ENCODE measurements around the gene XIST. TPM values are rescaled to one million over a fixed set of nuclear protein-coding genes. Genes with fewer than 3 reads are reported as not detected.

The XIST gene
- total RNA-seq, 1 experiment from 2014 or later = 1.0 TPM

GRCh38 chrX:73849073-73849472, 3.4 kb downstream of the XIST start (continued):
- no peak for TF ChIP-seq ATF3 (IDR thresholded peaks at IDR 0.05)
- no peak for TF ChIP-seq SP1 (IDR thresholded peaks at IDR 0.05; ENCODE audit: low read depth)
- no peak for TF ChIP-seq YY1 (IDR thresholded peaks at IDR 0.05; ENCODE audit: extremely low read depth, insufficient replicate concordance, low read depth, low read length)

GRCh38 chrX:73847991-73848390, 4.5 kb downstream of the XIST start:
- no peak overlapping the region for H3K27ac ChIP-seq (ENCODE audit: low read depth, low read length)
- TF ChIP-seq EZH2phosphoT487 (IDR thresholded peaks at IDR 0.05; ENCODE audit: borderline replicate concordance) (no peak), CBX3 (IDR thresholded peaks at IDR 0.05; ENCODE audit: low read depth) (no peak), TCF7L2 (IDR thresholded peaks at IDR 0.05; ENCODE audit: borderline replicate concordance, extremely low read depth, insufficient read depth, insufficient read length) (no peak), CEBPB (IDR thresholded peaks at IDR 0.05; ENCODE audit: low read depth) (no peak), SRF (IDR thresholded peaks at IDR 0.05; ENCODE audit: low read depth) (no peak), EZH2 (IDR thresholded peaks at IDR 0.05) (no peak), EGR1 (IDR thresholded peaks at IDR 0.05; ENCODE audit: low read depth) (no peak), ELF1 (IDR thresholded peaks at IDR 0.05; ENCODE audit: borderline replicate concordance, low read depth) (no peak)
- TF ChIP-seq, protein P1, sequence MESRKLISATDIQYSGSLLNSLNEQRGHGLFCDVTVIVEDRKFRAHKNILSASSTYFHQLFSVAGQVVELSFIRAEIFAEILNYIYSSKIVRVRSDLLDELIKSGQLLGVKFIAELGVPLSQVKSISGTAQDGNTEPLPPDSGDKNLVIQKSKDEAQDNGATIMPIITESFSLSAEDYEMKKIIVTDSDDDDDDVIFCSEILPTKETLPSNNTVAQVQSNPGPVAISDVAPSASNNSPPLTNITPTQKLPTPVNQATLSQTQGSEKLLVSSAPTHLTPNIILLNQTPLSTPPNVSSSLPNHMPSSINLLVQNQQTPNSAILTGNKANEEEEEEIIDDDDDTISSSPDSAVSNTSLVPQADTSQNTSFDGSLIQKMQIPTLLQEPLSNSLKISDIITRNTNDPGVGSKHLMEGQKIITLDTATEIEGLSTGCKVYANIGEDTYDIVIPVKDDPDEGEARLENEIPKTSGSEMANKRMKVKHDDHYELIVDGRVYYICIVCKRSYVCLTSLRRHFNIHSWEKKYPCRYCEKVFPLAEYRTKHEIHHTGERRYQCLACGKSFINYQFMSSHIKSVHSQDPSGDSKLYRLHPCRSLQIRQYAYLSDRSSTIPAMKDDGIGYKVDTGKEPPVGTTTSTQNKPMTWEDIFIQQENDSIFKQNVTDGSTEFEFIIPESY (IDR thresholded peaks at IDR 0.05; ENCODE audit: extremely low read depth, insufficient replicate concordance, low read length) = no peak
- intact Hi-C loops (cut with micrococcal nuclease) = no loop called here

More at GRCh38 chrX:73847991-73848390, 4.5 kb downstream of the XIST start:
- Histone ChIP-seq H3K9ac (ENCODE audit: low read length) (no peak overlapping the region), H3K79me2 (ENCODE audit: insufficient read depth, low read length) (no peaks in the 10 kb centered on the region), H3K36me3 (ENCODE audit: control insufficient read depth in 1 of 2, insufficient read depth in 2 of 2, low read length in 2 of 2) (no peaks in the 10 kb centered on the region), H3K9me3 (ENCODE audit: control insufficient read depth in 1 of 2, insufficient read depth in 1 of 2, low read depth in 1 of 2, low read length in 2 of 2) (no peaks in the 10 kb centered on the region), H3K4me2 (ENCODE audit: low read length) (no peak overlapping the region), H4K20me1 (ENCODE audit: insufficient read depth) (no peaks in the 10 kb centered on the region), H3K4me1 (ENCODE audit: control insufficient read depth in 1 of 2, insufficient read depth in 2 of 2, low read length in 2 of 2) (no peaks in the 10 kb centered on the region), H3K27me3 (ENCODE audit: insufficient read depth, low read length) (no peaks in the 10 kb centered on the region), H3K9me2 (ENCODE audit: insufficient read depth) (no peaks in the 10 kb centered on the region), H2AFZ (ENCODE audit: low read depth, low read length, poor library complexity, severe bottlenecking) (no peak overlapping the region), H3K4me3 (replicated peaks in 1 of 2; ENCODE audit: low read depth in 1 of 2, low read length in 2 of 2) (no peak overlapping the region)
- ChIA-PET POLR2A (no interaction called here), RAD21 (ENCODE audit: low non-redundant PET in 1 of 2, low total read pairs in 2 of 2, uncharacterized antibody in 2 of 2, unreplicated experiment in 2 of 2) (no interaction called here), CTCF (no interaction called here)
- BruUV-seq (replicated peaks) = no TSS peak
- ATAC-seq (no peak), DNase-seq (ENCODE audit: low read depth, low spot score) (no peak)

Data from HCT116 (cell line).